Ovary (tissue), 3 donors: ENCODE results near the gene MMP20.

Experiments used
- CTCF ChIP-seq, 3 donors: fragments of 450-650 bp in 2 of 3; fragments of 200-600 bp in 1 of 3; IDR thresholded peaks; one replicate each; pipeline versions ENCODE4 v1.5.1 to v1.8.0; 2016 to 2022; ENCODE audit warnings: antibody characterized with exemption in 3 of 3, mild to moderate bottlenecking in 1 of 3
- EP300 ChIP-seq: sonication (generic); formaldehyde crosslinking; IDR thresholded peaks from one replicate; pipeline ENCODE4 v1.6.1; 2017; ENCODE audit warnings: antibody characterized with exemption
- donor health status: DM: no; HTN: no; CAD: no.

- TF ChIP-seq CTCF (IDR thresholded peaks at IDR 0.05) (no peak), EP300 (no peak)
Observed at GRCh38 chr11:102620179-102620578, 5.0 kb downstream of the MMP20 start.
